GM12878 (cell line): Measurements from ENCODE around the gene FEM1B. TPM values are rescaled to one million over a fixed set of nuclear protein-coding genes. Genes with fewer than 3 reads are reported as not detected.

Experiments
- ATAC-seq: fragments of 200-7000 bp; cut with Tn5 transposase; 3 replicates; pipeline ENCODE4 v1.9.1; 2020; ENCODE audit warnings: mild to moderate bottlenecking, moderate library complexity
- BruUV-seq: library from RNA; stranded (reverse); fragments of 400-500 nt; replicated peaks from 2 replicates; lab custom pipeline; 2021; lab: Mats Ljungman, UMichigan
- CTCF ChIA-PET: fragments of 300-600 bp; sonication (Branson Sonifier 250); formaldehyde crosslinking; extraction: SDS; loops from one replicate; lab custom pipeline; 2021; ENCODE audit warnings: inconsistent platforms; lab: Yijun Ruan, JAX
- POLR2A ChIA-PET: fragments of 350-600 bp; formaldehyde crosslinking; extraction: SDS; loops from one replicate; lab custom pipeline; 2021; ENCODE audit warnings: inconsistent platforms; lab: Charles Lee
- RAD21 ChIA-PET: fragments of 300-600 bp; sonication (Branson Sonifier 250); formaldehyde crosslinking; loops from one replicate; lab custom pipeline; 2023; ENCODE audit warnings: antibody characterized with exemption; ENCODE audit not compliant: unreplicated experiment; lab: Charles Lee
- SMC1A ChIA-PET: fragments of 300-600 bp; sonication (Branson Sonifier 250); formaldehyde crosslinking; loops from one replicate; lab custom pipeline; 2023; ENCODE audit not compliant: unreplicated experiment, uncharacterized antibody; lab: Charles Lee
- DNase-seq: peaks from one replicate; pipeline ENCODE4 v3.0.0-alpha.2; 2011; ENCODE audit warnings: low read depth, low spot score
- FAIRE-seq: peaks from 3 replicates; lab custom pipeline; 2011; peaks lifted over from hg19 to GRCh38; lab: Jason Lieb, UNC
- H2AFZ ChIP-seq: 2 replicates; pipeline ENCODE4 v1.6.0; 2011; ENCODE audit warnings: low read depth, low read length, control low read depth; ENCODE audit not compliant: control insufficient read depth
- H3K27ac ChIP-seq: 2 replicates; pipeline ENCODE4 v1.5.1; 2011; ENCODE audit warnings: control low read depth; ENCODE audit not compliant: control insufficient read depth, insufficient read depth
- H3K27me3 ChIP-seq, 2 experiments: replicated peaks in 1 of 2; 2 replicates each; pipeline versions ENCODE4 v1.6.0 to v1.6.1; 2011; ENCODE audit warnings: low read length in 1 of 2; ENCODE audit not compliant: control insufficient read depth in 2 of 2, insufficient read depth in 2 of 2
- H3K36me3 ChIP-seq, 2 experiments: 2 replicates each; pipeline ENCODE4 v1.5.1; 2011; ENCODE audit warnings: low read length in 1 of 2; ENCODE audit not compliant: control insufficient read depth in 2 of 2, insufficient read depth in 2 of 2
- H3K4me1 ChIP-seq: 2 replicates; pipeline ENCODE4 v1.6.1; 2011; ENCODE audit warnings: mild to moderate bottlenecking, low read length, moderate library complexity, mixed read lengths; ENCODE audit not compliant: control insufficient read depth, insufficient read depth
- H3K4me2 ChIP-seq: 2 replicates; pipeline ENCODE4 v1.6.0; 2011; ENCODE audit warnings: control low read depth; ENCODE audit not compliant: control insufficient read depth, insufficient read depth
- H3K4me3 ChIP-seq: fragments of 200-600 bp; sonication (generic); 2 replicates; pipeline ENCODE4 v1.5.1; 2016
- H3K79me2 ChIP-seq: 2 replicates; pipeline ENCODE4 v1.6.0; 2011; ENCODE audit warnings: low read length; ENCODE audit not compliant: control insufficient read depth, insufficient read depth
- H3K9ac ChIP-seq: 2 replicates; pipeline ENCODE4 v1.8.0; 2011; ENCODE audit warnings: low read length, control low read depth, mixed read lengths; ENCODE audit not compliant: control insufficient read depth, insufficient read depth
- H3K9me3 ChIP-seq: replicated peaks from 3 replicates; pipeline ENCODE4 v1.5.1; 2011; ENCODE audit warnings: mild to moderate bottlenecking, low read length; ENCODE audit not compliant: control insufficient read depth, insufficient read depth
- H4K20me1 ChIP-seq: 2 replicates; pipeline ENCODE4 v1.6.0; 2011; ENCODE audit not compliant: control insufficient read depth, insufficient read depth
- CUX1 ChIP-seq: IDR thresholded peaks from 2 replicates; pipeline ENCODE4 v1.6.1; 2012; ENCODE audit warnings: improper control_type of control experiment, low read depth, low read length; ENCODE audit not compliant: insufficient replicate concordance
- EP300 ChIP-seq, 2 experiments: fragments of 150-350 bp in 1 of 2; IDR thresholded peaks; 2 replicates each; pipeline ENCODE4 v1.6.1; 2011 to 2012; ENCODE audit warnings: low read depth in 2 of 2, low read length in 2 of 2, borderline replicate concordance in 1 of 2, improper control_type of control experiment in 1 of 2, inconsistent platforms in 1 of 2; ENCODE audit not compliant: control insufficient read depth in 1 of 2
- POLR2AphosphoS5 ChIP-seq: IDR thresholded peaks from 2 replicates; pipeline ENCODE4 v1.6.1; 2011; ENCODE audit warnings: mild to moderate bottlenecking, low read length, inconsistent platforms
- RB1 ChIP-seq: fragments of 450-650 bp; formaldehyde crosslinking; IDR thresholded peaks from 2 replicates; pipeline ENCODE4 v1.6.1; 2017; ENCODE audit warnings: mild to moderate bottlenecking, borderline replicate concordance
- WGBS: methylation state at CpG from one replicate; pipeline ENCODE4 v1.1.6; 2016; ENCODE audit warnings: low lambda C conversion rate; ENCODE audit not compliant: insufficient replicate concordance, insufficient coverage; ENCODE audit errors: missing lambda C conversion rate; 5-methylcytosine and 5-hydroxymethylcytosine counted together
- in situ Hi-C: fragments of 300-500 bp; cut with MboI; formaldehyde crosslinking; loops from 9 replicates; pipeline ENCODE4 v1.14.3; 2018; ENCODE audit warnings: mixed read lengths
- intact Hi-C: fragments of 100-400 bp; cut with micrococcal nuclease; formaldehyde crosslinking; loops from one replicate; pipeline ENCODE4 v1.14.2; 2022; ENCODE audit not compliant: unreplicated experiment
- polyA plus RNA-seq, 11 experiments: library from polyadenylated mRNA; depleted of rRNA in 4 of 11; unstranded in 6 of 11; stranded (reverse) in 5 of 11; fragments of >200 nt; fragmentation: Nextera tagmentation in 4 of 11; fragmentation: Illumina TruSeq in 1 of 11; extraction: Ambion mirVana in 4 of 11; extraction: Trizol in 1 of 11; gene quantifications; 1 replicate in 1 of 11; 2 replicates in 10 of 11; pipeline versions ENCODE4 v1.2.1 to v1.2.3, GENCODE V29; 2011 to 2016; ENCODE audit warnings: inconsistent platforms in 2 of 11, missing spikeins in 2 of 11, low read depth in 1 of 11
- total RNA-seq, 4 experiments: library from RNA; depleted of rRNA in 3 of 4; stranded (reverse); fragments of >200 nt in 3 of 4; fragmentation: Illumina TruSeq in 1 of 4; extraction: Trizol in 1 of 4; gene quantifications; 2 replicates each; pipeline versions ENCODE4 v1.2.1 to v1.2.3, GENCODE V29; 2013 to 2021

The FEM1B gene
- total and polyA plus RNA-seq, 10 of the 15 experiments (the other 5 are each of a cell fraction or from before 2014, with no cell fraction given), result 5.5 to 61.1 (median 18.2) TPM

GRCh38 chr15:68336516-68336915, 59.0 kb downstream of the FEM1B start (continued):
- no peak for TF ChIP-seq RB1
- TF ChIP-seq POLR2AphosphoS5, result no peak
- no peak for TF ChIP-seq EP300 (IDR thresholded peaks at IDR 0.05; ENCODE audit: borderline replicate concordance in 1 of 2, control insufficient read depth in 1 of 2, low read depth in 2 of 2, low read length in 2 of 2)

- Histone ChIP-seq H3K27ac (no peak overlapping the region), H3K4me2 (no peak overlapping the region), H3K27me3 (peaks cover 0 to 7% of the 10 kb centered on the region in 2 experiments; a peak in 2 of 4 replicates), H3K79me2 (no peaks in the 10 kb centered on the region), H3K36me3 (no peaks in the 10 kb centered on the region), H2AFZ (no peak overlapping the region), H4K20me1 (no peaks in the 10 kb centered on the region; the same call in 1 of the 2 replicates), H3K9me3 (no peaks in the 10 kb centered on the region), H3K9ac (no peak overlapping the region), H3K4me1 (no peaks in the 10 kb centered on the region), H3K4me3 (no peak overlapping the region)
- SMC1A ChIA-PET, result interaction anchor here (0.5 kb wide), 1 partner anchor 906 kb away, joined by 3 read pairs; no protein-coding TSS in a partner anchor
- RAD21 ChIA-PET, result no interaction called here
- no peak for FAIRE-seq
- DNase-seq, result no peak
- POLR2A ChIA-PET, result no interaction called here
- CTCF ChIA-PET, result no interaction called here
- intact Hi-C loops, result no loop called here
- ATAC-seq, result no peak
- 2% methylated on average over 6 of the region's 6 CpGs for WGBS
- TF ChIP-seq CUX1, result no peak
- in situ Hi-C loops, result no loop called here
- BruUV-seq, result no TSS peak
Observed at GRCh38 chr15:68337826-68338225, 60.3 kb downstream of the FEM1B start.
